ENCODE measurements around the gene TADA3. TPM values are rescaled to one million over a fixed set of nuclear protein-coding genes. Genes with fewer than 3 reads are reported as not detected.
A peak's percentile ranks its signal among the peaks of the same experiment; 100 is the strongest.

The TADA3 gene
- total RNA-seq, 6 experiments from 2014 or later, result 69.2 to 84.9 (median 77.0) TPM

- TF ChIP-seq CTCF (IDR thresholded peaks at IDR 0.05), result no peak
- peaks cover 17% of the 10 kb centered on the region for H3K36me3 Mint-ChIP-seq (ENCODE audit: low read depth)
- H3K27ac Mint-ChIP-seq, result peak overlapping the region; percentile 17; the same call in 1 of the 2 replicates
- no peak for DNase-seq
- H3K4me1 Mint-ChIP-seq (ENCODE audit: low read depth), result peaks cover 23% of the 10 kb centered on the region
- no peak overlapping the region for H3K4me3 Mint-ChIP-seq
- peaks cover 7% of the 10 kb centered on the region; the same call in 1 of the 2 replicates for H3K27me3 Mint-ChIP-seq (ENCODE audit: insufficient read depth)
- no peaks in the 10 kb centered on the region for H3K9me3 Mint-ChIP-seq
Measured at GRCh38 chr3:9803494-9803893, 11.2 kb upstream of the TADA3 start.

GRCh38 chr3:9800529-9800928 is 8.3 kb upstream of the TADA3 start:
- Mint-ChIP-seq H3K4me1 (ENCODE audit: low read depth) (peaks cover 16% of the 10 kb centered on the region), H3K27me3 (ENCODE audit: insufficient read depth) (peaks cover 4% of the 10 kb centered on the region; the same call in 1 of the 2 replicates), H3K27ac (no peak overlapping the region), H3K9me3 (no peaks in the 10 kb centered on the region), H3K36me3 (ENCODE audit: low read depth) (peaks cover 23% of the 10 kb centered on the region), H3K4me3 (no peak overlapping the region)
- peak; percentile 67 for TF ChIP-seq CTCF (IDR thresholded peaks at IDR 0.05)
- DNase-seq, result no peak

GRCh38 chr3:9797196-9797945 is 5.1 kb upstream of the TADA3 start:
- no peaks in the 10 kb centered on the region; the same call in none of the 2 replicates for H3K27me3 Mint-ChIP-seq (ENCODE audit: insufficient read depth)
- 0 out of 2 replicates have a peak overlapping the region, but pooled peaks have one; percentile 12 for H3K27ac Mint-ChIP-seq
- H3K4me1 Mint-ChIP-seq (ENCODE audit: low read depth), result peaks cover 27% of the 10 kb centered on the region
- DNase-seq, result no peak
- no peaks in the 10 kb centered on the region for H3K9me3 Mint-ChIP-seq
- no peak overlapping the region for H3K4me3 Mint-ChIP-seq
- TF ChIP-seq CTCF (IDR thresholded peaks at IDR 0.05), result no peak
- peaks cover 37% of the 10 kb centered on the region for H3K36me3 Mint-ChIP-seq (ENCODE audit: low read depth)

- Mint-ChIP-seq H3K27me3 (ENCODE audit: insufficient read depth) (peaks cover 2% of the 10 kb centered on the region), H3K27ac (peak overlapping the region; percentile 58; the same call in 1 of the 2 replicates), H3K36me3 (ENCODE audit: low read depth) (peaks cover 41% of the 10 kb centered on the region), H3K4me1 (ENCODE audit: low read depth) (peaks cover 45% of the 10 kb centered on the region), H3K4me3 (peak overlapping the region; percentile 71), H3K9me3 (no peaks in the 10 kb centered on the region)
- no peak for DNase-seq
- no peak for TF ChIP-seq CTCF (IDR thresholded peaks at IDR 0.05)
Measured at GRCh38 chr3:9795207-9795606, 2.9 kb upstream of the TADA3 start.

- peaks cover 42% of the 10 kb centered on the region for H3K36me3 Mint-ChIP-seq (ENCODE audit: low read depth)
Measured at GRCh38 chr3:9794400-9794799, 2.1 kb upstream of the TADA3 start.

More at GRCh38 chr3:9794400-9794799, 2.1 kb upstream of the TADA3 start:
- no peak for TF ChIP-seq CTCF (IDR thresholded peaks at IDR 0.05)
- Mint-ChIP-seq H3K27me3 (ENCODE audit: insufficient read depth) (peaks cover 2% of the 10 kb centered on the region), H3K27ac (peak overlapping the region; percentile 57; the same call in 1 of the 2 replicates), H3K4me3 (peak overlapping the region; percentile 94), H3K9me3 (no peaks in the 10 kb centered on the region), H3K4me1 (ENCODE audit: low read depth) (peaks cover 47% of the 10 kb centered on the region)
- no peak for DNase-seq

All from HFFc6 (cell line).